Hair follicle dermal papilla cell (primary cell): Measurements from ENCODE around the gene ABAT. TPM values are rescaled to one million over a fixed set of nuclear protein-coding genes. Genes with fewer than 3 reads are reported as not detected.

ENCODE experiments used
- small RNA-seq: library from RNA; depleted of rRNA; stranded (forward); fragments of <200 nt; gene quantifications from one replicate; pipeline ENCODE3, GENCODE V24; 2012
- total RNA-seq: library from RNA; depleted of rRNA; stranded (reverse); fragments of >200 nt; gene quantifications from 2 replicates; pipeline ENCODE4 v1.2.3, GENCODE V29; 2012

Gene ABAT
- total RNA-seq, result 10.1 and 12.4 TPM in 2 replicates

DNA sequence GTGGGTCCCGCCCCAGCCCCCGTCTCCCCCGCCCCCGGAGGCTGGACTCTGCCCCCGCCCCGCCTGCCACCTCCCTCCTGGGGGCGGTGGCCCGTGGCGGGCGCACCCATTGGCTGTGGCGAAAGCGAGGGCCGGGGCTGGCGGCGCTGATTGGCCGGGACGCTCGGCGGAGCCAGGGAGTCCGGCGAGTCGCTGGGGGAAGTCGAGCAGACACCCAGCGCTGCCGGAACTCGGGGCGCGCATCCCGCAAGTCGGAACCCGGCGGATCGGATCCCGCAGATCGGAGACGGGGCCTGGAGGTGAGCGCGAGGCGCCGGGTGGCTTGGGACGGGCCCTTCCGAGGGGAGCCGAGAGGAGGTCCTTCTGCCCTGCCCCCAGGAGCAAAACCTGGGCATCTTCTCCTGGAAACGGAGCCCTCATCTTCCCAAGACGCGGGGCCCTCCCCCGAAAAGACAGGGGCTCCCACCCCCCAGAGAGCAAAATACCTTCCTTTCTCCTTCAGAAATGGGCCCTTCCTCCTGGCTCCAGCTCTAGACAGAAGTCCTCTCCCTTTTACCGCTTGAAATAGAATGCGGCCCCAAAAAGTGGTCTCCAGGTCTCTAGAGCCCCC is at the start of gene ABAT:
ABAT (plus strand) TSS at position 205 of the 610 bp plus-strand sequence. CDS start 61,123 bp downstream, outside the sequence.

DNA sequence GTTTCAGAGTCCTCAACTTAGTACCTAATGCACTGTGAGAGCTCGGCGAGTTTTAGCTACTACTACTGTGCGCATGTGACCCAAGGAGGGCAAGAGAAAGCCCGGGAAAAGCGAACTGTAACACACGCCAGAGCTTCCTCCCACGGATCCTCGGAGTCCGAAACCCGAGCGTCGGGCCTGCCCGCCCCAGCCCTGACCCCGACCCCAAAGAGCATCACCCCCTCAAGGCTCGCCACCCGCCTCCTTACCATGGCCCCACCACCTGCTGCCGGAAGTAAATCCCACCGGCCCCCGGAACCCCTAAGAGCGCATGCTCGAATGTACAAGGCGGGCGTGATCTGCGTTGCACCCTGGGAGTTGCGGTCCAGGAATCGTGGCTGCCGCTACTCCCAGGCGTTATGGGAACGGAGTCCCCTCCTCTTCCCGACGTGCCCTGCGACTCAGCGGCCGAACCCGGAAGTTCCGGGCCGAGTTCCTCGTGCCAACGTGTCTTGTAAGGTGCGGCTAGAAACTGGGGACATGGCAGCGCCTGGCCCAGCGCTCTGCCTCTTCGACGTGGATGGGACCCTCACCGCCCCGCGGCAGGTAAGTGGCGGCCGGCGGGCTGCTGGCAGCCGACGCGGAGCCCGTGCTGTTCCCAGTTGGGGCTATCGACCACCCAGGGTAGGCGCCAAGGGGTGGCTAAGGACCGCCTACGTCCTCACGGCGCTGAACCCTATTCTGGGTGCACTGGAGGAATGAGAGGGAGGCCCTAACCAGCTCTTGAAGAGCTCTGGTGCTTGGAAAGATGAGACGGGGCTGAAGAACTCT is 123.2 kb downstream of the ABAT start, which contains the start of the genes PMM2 and TMEM186:
PMM2 (plus strand) TSS at position 476 of the 810 bp plus-strand sequence; CDS start at position 520, 44 bp downstream.
TMEM186 (minus strand) TSS at position 276 of the 810 bp plus-strand sequence; CDS start at position 251, 25 bp downstream.

Small RNA genes within 50 kb of the gene (small RNA-seq; reads per million reads assigned to genes)
- gene AC007224.1, result not detected
- gene RN7SL743P, result not detected
- not detected for gene RNU7-63P

Other genes starting within 250 kb of the ABAT start
- gene TMEM114, start 84.1 kb upstream of the ABAT start, total RNA-seq, result 0.24 TPM in 1 of 2 replicates, not detected in the other
- 28.1 and 33.1 TPM in 2 replicates for gene METTL22, start 52.9 kb upstream of the ABAT start, total RNA-seq
- 2.3 and 3.3 TPM in 2 replicates for gene TMEM186, start 123.0 kb downstream of the ABAT start, total RNA-seq
- gene PMM2, start 123.2 kb downstream of the ABAT start, total RNA-seq, result 42.4 and 53.4 TPM in 2 replicates
- 53.2 and 89.0 TPM in 2 replicates for gene CARHSP1, start 194.4 kb downstream of the ABAT start, total RNA-seq
- gene LITAFD, start 207.7 kb downstream of the ABAT start, total RNA-seq, result not detected in 2 replicates